GM19025 (cell line): ENCODE results near the gene CNN3.
"Not testable (repeated sequence)": the region's sequence is repeated elsewhere in the genome, so short reads cannot be mapped to it uniquely, and the experiment has no call there.

Experiments used
- ATAC-seq: cut with Tn5 transposase; IDR thresholded peaks from one replicate; pipeline ENCODE4 v1.9.1; 2021; ENCODE audit warnings: mild to moderate bottlenecking, low read depth, moderate library complexity; ENCODE audit not compliant: unreplicated experiment

CNN3 gene

DNA sequence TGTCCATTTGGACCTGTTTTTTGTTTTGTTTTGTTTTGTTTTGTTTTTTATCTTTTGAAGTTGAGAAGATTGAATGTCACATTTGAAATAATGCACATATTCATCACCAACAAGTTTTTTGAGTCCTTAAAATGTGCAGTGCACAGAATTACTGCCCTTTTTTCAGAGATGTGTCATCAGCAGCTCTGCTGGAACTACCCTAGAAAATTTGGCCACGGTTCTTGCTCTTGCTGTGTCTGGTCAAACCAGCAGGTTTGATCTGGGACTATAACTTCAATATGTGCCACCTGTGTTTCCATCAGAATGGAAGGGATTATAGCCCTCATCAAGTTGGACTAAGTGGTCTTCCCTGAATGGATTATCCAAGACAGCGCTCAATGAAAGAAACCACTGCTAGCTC lies 24.1 kb upstream of the CNN3 start:
- ATAC-seq: no peak

DNA sequence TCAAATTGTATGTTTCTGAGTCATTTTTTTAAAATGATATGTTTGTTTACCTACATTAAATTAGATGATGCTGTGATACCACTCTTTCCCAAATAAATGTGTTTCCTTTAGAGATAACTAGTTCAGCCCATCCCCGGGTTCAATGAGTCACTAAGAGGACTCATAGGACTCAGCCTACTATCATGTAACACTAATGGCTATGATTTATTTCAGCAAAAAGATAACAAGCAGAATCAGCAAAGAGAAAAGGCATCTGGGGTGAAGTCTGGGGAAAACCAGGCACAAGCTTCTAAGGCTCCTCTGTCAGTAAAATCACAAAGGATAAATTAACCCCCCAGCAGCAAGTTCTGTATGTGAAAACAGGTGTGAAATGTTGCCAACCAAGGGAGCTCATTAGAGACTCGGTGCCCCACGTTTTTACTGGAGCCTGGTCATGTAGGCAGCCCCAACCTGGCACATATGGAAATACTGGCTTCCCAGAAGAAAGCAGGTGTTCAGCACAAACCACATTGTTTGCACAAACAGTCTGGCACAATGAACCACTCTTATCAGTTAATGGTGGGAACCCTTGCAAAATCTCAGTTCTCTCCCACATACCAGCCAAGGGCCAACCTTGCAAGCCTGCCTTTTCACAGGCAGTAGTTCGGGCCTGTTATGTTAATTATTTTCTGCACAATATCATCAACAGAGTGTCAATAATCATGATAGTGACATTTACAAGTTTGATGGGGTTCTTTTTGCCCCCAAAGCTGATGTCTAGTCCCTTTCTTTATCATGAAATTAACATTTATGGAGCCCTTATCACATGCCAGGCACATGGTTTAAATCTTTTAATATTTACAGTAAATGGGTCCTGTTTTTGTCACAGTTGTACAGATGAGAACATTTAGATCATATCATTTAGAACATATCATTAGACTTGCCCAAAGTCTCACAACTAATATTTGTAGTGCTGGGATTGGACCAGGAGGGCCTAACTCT lies 23.1 kb upstream of the CNN3 start:
- no peak for ATAC-seq

DNA sequence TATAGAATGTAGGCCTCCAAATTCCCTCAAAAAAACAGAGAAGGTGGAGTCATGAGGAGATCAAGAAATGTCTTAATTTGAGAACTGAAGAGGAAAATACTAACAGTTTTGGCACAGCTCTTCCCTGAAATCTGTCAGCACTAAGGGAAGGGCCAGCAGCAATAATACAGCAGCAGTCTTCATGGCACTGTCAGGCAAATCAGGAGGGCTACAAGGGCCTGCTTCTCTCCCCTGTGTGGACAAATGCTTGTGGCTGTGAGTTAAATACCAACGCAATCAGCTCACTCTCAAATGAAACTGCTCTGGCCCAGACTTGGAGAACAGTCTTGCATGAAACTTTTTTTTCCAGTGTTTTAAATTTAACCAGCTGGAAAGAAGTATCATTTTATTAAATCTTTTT lies 20.5 kb upstream of the CNN3 start:
- ATAC-seq: no peak

DNA sequence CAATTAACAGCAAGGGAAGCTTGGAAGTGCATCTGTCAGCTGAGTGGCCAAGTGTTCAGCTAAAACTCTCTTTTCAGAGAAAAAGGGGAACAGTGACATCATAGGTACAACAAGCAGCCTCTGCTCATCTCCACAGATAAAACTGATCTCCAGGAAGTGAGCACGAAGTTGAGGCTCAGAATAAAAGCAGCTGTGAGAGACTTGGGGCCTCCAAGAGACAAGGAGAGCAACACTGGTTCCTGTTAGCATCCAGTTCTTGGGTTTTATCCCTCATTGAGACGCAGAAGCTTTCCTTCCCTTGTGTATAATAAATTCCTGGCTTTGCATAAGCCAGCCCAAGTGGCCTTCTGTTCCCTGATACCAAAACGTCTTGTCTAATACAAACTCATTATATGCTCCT lies 20.0 kb upstream of the CNN3 start:
- no peak for ATAC-seq

DNA sequence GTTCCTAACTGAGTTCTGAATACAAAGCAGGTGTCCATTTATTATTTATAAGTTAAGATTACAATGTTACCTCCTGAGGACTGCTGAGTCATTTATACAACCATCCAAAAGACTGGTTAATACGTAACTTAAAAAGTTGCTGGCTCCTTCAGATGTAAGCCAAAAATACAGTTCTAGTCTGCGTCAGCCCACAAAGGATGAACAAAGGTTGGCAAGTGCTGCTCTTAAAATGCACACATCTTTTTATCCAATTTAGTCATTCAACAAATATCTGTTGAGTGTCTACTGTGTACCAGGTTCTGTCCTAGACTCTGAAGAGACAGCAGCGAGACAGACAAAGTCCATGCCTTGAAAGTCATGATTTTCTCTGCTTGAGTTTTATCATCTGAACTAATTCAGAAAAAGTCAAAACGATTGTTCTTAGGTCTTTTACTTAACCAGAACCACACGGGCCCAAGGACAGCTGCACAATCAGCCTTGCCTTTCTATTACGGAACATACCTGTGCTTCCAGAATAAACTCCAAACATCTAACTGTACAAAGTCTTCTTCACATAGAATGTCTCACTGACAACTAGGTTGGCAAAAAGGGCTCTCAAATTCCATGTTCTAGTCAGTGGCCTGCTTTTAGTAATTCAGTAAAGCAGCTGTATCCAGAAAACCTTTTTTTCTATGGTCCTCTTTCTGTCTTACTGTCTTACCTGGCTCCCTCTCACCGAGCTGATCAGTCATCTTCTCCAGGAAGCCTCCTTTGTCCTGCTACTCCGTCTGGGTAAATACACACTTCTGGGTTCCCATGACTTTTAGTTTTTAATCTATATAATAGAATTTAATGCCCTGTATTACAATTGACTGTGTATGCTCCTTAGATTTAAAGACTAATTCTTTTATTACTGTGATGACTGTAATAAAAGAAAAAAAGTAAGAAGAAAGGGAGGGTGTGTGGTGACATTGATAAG lies 15.5 kb upstream of the CNN3 start:
- no peak for ATAC-seq

- ATAC-seq: not testable (repeated sequence)
These were observed 14.6 kb upstream of the CNN3 start for GRCh38 chr1:94941480-94941879.

GRCh38 chr1:94940738-94941137 lies 13.8 kb upstream of the CNN3 start:
- ATAC-seq: no peak

DNA sequence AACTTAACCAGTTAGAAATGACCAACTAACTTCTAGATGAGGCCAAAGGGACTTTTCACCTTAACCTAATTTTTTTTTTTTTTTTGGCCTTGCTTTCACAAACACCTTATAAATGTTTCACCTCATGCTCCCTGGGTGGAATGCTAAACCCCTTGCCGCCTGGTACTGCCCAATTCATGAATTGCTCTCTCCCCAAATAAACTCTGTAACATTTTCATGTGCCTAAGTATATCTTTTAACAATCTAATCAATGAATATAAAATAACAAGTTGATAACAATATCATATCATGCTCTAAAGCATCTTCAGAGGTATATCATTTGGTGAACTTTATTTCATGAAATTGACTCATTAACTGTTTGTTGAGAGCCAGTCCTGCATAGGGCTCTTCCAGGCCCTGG lies 10.9 kb upstream of the CNN3 start:
- ATAC-seq: no peak

- no peak for ATAC-seq
These were observed 10.1 kb upstream of the CNN3 start for GRCh38 chr1:94936861-94937620.

GRCh38 chr1:94935476-94935875 lies 8.6 kb upstream of the CNN3 start:
- ATAC-seq: no peak

GRCh38 chr1:94935034-94935433 lies 8.1 kb upstream of the CNN3 start:
- no peak for ATAC-seq

DNA sequence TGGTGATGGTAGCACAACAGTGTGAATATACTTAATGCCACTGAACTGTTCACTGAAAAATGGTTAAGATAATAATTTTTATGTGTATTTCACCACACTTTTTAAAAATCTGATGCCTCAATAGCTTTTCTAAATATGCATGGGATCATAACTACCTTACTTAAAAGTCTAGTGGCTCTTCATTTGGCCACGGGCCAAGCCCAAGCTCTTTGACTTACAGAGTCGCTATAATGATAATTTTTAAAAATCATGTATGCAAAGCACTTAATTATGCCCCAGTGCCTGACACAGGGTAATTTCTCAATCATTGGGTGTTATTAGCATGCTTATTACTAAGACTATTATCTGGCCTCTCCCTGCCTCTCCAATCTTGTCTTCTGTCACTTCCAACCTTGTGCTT lies 7.6 kb upstream of the CNN3 start:
- no peak for ATAC-seq

DNA sequence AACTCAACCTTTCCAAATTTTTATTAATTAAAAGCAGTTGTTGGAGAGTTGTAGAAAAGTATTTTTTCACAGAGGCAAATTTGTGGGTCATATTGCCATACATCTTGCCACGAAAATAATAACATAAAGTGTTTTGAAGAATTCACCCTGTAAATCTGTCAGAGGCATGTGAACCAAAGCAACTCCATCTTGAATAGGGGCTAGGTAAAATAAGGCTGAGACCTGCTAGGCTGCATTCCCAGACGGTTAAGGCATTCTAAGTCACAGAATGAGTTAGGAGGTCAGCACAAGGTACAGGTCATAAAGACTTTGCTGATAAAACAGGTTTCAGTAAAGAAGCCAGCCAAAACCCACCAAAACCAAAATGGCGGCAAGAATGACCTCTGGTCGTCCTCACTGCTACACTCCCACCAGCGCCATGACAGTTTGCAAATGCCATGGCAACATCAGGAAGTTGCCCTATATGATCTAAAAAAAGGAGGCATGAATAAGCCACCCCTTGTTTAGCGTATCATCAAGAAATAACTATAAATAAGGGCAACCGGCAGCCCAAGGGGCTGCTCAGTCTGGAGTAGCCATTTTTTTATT lies 4.4 kb upstream of the CNN3 start:
- no peak for ATAC-seq

DNA sequence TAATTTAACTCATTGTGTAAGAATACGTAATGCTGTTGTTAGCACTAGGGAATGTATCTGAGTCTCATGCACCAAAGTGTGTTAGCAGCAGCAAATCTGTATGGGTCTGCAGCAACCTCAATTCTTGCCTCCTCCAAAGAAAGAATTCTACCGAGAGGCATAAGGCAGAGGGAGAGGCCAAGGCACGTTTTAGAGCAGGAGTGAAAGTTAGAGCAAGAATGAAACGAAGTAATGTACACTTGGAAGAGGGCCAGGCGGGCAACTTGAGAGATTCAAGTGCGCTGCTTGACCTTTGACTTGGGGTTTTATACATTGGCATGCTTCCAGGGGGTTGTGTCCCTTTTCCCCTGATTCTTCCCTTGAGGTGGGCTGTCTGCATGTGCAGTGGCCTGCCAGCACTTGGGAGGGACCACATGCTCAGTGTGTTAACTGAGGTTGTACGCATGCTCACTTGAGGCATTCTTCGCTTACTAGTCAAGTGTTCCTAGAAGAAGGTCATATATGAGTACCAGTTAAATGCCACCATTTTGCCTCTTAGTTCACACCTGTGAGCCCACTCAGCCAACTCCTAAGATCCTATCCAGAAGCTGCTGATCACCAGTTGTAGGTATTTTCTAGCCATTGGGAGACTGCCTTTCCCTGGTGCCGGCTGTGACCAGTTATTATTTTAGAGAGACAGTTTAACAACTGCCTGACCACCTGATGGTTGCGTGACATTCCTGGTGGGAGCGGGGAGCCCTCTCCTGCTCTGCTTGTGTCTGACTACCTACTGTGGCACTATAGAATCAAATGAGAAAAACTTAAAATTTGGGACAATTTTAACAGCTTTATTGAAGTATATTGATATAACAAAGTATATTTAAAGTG lies 2.7 kb upstream of the CNN3 start:
- no peak for ATAC-seq

DNA sequence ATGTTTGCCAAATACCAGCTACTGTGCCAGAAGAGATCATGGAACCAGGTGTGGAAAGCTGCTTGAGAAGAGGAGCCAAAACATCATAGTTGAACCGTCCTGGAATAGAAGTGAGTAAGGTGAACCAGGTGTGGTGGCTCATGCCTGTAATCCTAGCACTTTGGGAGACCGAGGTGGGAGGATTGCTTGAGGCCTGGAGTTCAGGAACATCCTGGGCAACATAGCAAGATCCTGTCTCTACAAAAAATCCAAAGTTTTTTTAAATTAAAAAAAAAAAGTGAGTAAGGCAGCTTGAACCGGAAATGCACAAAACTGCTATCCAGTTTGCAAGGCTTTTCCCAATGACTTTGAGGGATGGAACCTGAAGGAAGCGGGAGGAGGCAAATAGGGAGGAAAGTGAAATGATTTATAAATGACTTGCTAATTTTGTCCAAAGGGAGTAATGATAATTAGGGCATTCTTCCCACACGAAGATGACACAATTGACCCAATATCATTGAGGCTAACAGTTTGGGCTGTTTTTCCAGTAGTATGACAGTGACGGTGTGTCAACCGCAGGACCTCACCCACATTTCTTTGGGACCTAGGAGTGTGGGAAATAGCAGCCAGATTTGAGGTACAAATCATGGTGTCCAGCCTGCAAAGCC lies 1.5 kb upstream of the CNN3 start:
- no peak for ATAC-seq

DNA sequence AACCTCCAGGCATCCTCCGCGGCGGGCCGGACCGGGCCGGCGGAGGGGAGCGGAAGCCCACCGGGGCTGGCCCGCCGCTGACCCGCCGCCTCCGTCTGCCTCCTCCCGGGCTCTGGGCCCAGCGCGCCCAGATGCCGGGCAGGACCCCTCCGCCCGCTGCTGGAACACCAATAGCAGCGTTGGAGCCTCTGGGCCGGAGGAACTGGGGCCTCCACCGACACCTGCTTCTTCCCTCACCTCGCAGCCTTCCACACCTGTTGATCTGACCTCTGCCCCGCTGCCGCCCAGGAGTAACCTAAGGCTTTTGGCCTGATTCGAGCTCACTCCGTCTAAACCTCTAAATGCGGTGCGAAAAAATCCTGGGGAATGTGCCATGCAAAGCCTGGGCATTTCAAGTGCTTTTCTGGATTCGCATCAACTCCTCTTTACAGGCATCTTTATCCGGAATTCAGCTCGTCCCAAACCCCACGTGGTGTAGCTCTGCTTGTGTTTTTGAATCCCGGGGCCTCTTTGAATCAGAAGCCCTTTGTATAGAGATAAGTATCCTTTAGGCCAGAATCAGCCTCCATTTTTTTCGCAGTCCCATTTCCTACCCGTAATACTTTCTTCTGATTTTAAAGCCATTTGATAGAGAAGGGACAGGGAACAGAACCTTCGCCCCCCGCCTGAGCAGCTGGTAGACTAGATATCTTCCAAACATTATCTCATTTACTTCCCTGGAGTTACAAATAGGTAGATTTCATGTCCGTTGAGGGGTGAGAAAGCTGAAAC lies 680 bp upstream of the CNN3 start:
- ATAC-seq: peak; percentile 19

GRCh38 chr1:94926126-94926914 lies 590 bp downstream of the CNN3 start:
- peak; percentile 16 for ATAC-seq
